ENCODE data around the gene RAB30.

GRCh38 chr11:82981852-82982251 lies 89.8 kb downstream of the RAB30 start:
- TF ChIP-seq CTCF (IDR thresholded peaks at IDR 0.05; ENCODE audit: low read depth, low read length, poor library complexity, severe bottlenecking) (no peak), EZH2phosphoT487 (IDR thresholded peaks at IDR 0.05; ENCODE audit: borderline replicate concordance, low read length) (no peak)

Data from DOHH2 (cell line).